GM12878 (cell line): ENCODE results near the gene CLASP2. TPM values are rescaled to one million over a fixed set of nuclear protein-coding genes. Genes with fewer than 3 reads are reported as not detected.

Source experiments
- ATAC-seq: fragments of 200-7000 bp; cut with Tn5 transposase; 3 replicates; pipeline ENCODE4 v1.9.1; 2020; ENCODE audit warnings: mild to moderate bottlenecking, moderate library complexity
- BruUV-seq: library from RNA; stranded (reverse); fragments of 400-500 nt; replicated peaks from 2 replicates; lab custom pipeline; 2021; lab: Mats Ljungman, UMichigan
- CTCF ChIA-PET: fragments of 300-600 bp; sonication (Branson Sonifier 250); formaldehyde crosslinking; extraction: SDS; loops from one replicate; lab custom pipeline; 2021; ENCODE audit warnings: inconsistent platforms; lab: Yijun Ruan, JAX
- POLR2A ChIA-PET: fragments of 350-600 bp; formaldehyde crosslinking; extraction: SDS; loops from one replicate; lab custom pipeline; 2021; ENCODE audit warnings: inconsistent platforms; lab: Charles Lee
- RAD21 ChIA-PET: fragments of 300-600 bp; sonication (Branson Sonifier 250); formaldehyde crosslinking; loops from one replicate; lab custom pipeline; 2023; ENCODE audit warnings: antibody characterized with exemption; ENCODE audit not compliant: unreplicated experiment; lab: Charles Lee
- SMC1A ChIA-PET: fragments of 300-600 bp; sonication (Branson Sonifier 250); formaldehyde crosslinking; loops from one replicate; lab custom pipeline; 2023; ENCODE audit not compliant: unreplicated experiment, uncharacterized antibody; lab: Charles Lee
- DNase-seq: peaks from one replicate; pipeline ENCODE4 v3.0.0-alpha.2; 2011; ENCODE audit warnings: low read depth, low spot score
- FAIRE-seq: peaks from 3 replicates; lab custom pipeline; 2011; peaks lifted over from hg19 to GRCh38; lab: Jason Lieb, UNC
- H2AFZ ChIP-seq: 2 replicates; pipeline ENCODE4 v1.6.0; 2011; ENCODE audit warnings: low read depth, low read length, control low read depth; ENCODE audit not compliant: control insufficient read depth
- H3K27ac ChIP-seq: 2 replicates; pipeline ENCODE4 v1.5.1; 2011; ENCODE audit warnings: control low read depth; ENCODE audit not compliant: control insufficient read depth, insufficient read depth
- H3K27me3 ChIP-seq, 2 experiments: replicated peaks in 1 of 2; 2 replicates each; pipeline versions ENCODE4 v1.6.0 to v1.6.1; 2011; ENCODE audit warnings: low read length in 1 of 2; ENCODE audit not compliant: control insufficient read depth in 2 of 2, insufficient read depth in 2 of 2
- H3K36me3 ChIP-seq, 2 experiments: 2 replicates each; pipeline ENCODE4 v1.5.1; 2011; ENCODE audit warnings: low read length in 1 of 2; ENCODE audit not compliant: control insufficient read depth in 2 of 2, insufficient read depth in 2 of 2
- H3K4me1 ChIP-seq: 2 replicates; pipeline ENCODE4 v1.6.1; 2011; ENCODE audit warnings: mild to moderate bottlenecking, low read length, moderate library complexity, mixed read lengths; ENCODE audit not compliant: control insufficient read depth, insufficient read depth
- H3K4me2 ChIP-seq: 2 replicates; pipeline ENCODE4 v1.6.0; 2011; ENCODE audit warnings: control low read depth; ENCODE audit not compliant: control insufficient read depth, insufficient read depth
- H3K4me3 ChIP-seq: fragments of 200-600 bp; sonication (generic); 2 replicates; pipeline ENCODE4 v1.5.1; 2016
- H3K79me2 ChIP-seq: 2 replicates; pipeline ENCODE4 v1.6.0; 2011; ENCODE audit warnings: low read length; ENCODE audit not compliant: control insufficient read depth, insufficient read depth
- H3K9ac ChIP-seq: 2 replicates; pipeline ENCODE4 v1.8.0; 2011; ENCODE audit warnings: low read length, control low read depth, mixed read lengths; ENCODE audit not compliant: control insufficient read depth, insufficient read depth
- H3K9me3 ChIP-seq: replicated peaks from 3 replicates; pipeline ENCODE4 v1.5.1; 2011; ENCODE audit warnings: mild to moderate bottlenecking, low read length; ENCODE audit not compliant: control insufficient read depth, insufficient read depth
- H4K20me1 ChIP-seq: 2 replicates; pipeline ENCODE4 v1.6.0; 2011; ENCODE audit not compliant: control insufficient read depth, insufficient read depth
- BCL11A ChIP-seq: IDR thresholded peaks from 2 replicates; pipeline ENCODE4 v1.6.1; 2011; ENCODE audit warnings: low read depth, low read length
- BRCA1 ChIP-seq: IDR thresholded peaks from 2 replicates; pipeline ENCODE4 v1.6.1; 2011; ENCODE audit warnings: low read depth, low read length, improper control_type of control experiment
- CHD1 ChIP-seq: IDR thresholded peaks from 2 replicates; pipeline ENCODE4 v1.6.1; 2012; ENCODE audit warnings: low read depth, low read length, improper control_type of control experiment
- CHD4 ChIP-seq: fragments of 200-600 bp; sonication (generic); IDR thresholded peaks from 2 replicates; pipeline ENCODE4 v1.6.1; 2016; ENCODE audit warnings: mild to moderate bottlenecking
- DPF2 ChIP-seq: fragments of 450-650 bp; IDR thresholded peaks from 2 replicates; pipeline ENCODE4 v1.6.1; 2017; ENCODE audit warnings: mild to moderate bottlenecking
- EED ChIP-seq: sonication (generic); IDR thresholded peaks from 2 replicates; pipeline ENCODE4 v1.6.1; 2016; ENCODE audit warnings: antibody characterized with exemption, low read depth
- ESRRA ChIP-seq: IDR thresholded peaks from 2 replicates; pipeline ENCODE4 v1.6.1; 2012; ENCODE audit warnings: mild to moderate bottlenecking, low read length, improper control_type of control experiment
- KLF5 ChIP-seq: fragments of 450-650 bp; IDR thresholded peaks from 2 replicates; pipeline ENCODE4 v1.6.1; 2014; ENCODE audit warnings: mild to moderate bottlenecking; ENCODE audit not compliant: partially characterized antibody
- NR2C2 ChIP-seq: IDR thresholded peaks from 2 replicates; pipeline ENCODE4 v1.6.1; 2011; ENCODE audit warnings: borderline replicate concordance, low read depth; ENCODE audit not compliant: control insufficient read depth, insufficient read length
- NR2F1 ChIP-seq: fragments of 450-650 bp; conservative IDR thresholded peaks from 2 replicates; pipeline ENCODE4 v1.6.1; 2017; ENCODE audit warnings: mild to moderate bottlenecking
- PAX5 ChIP-seq: IDR thresholded peaks from 2 replicates; pipeline ENCODE4 v1.6.1; 2011; ENCODE audit warnings: low read depth, low read length, borderline replicate concordance
- YBX1 ChIP-seq: fragments of 450-650 bp; IDR thresholded peaks from 2 replicates; pipeline ENCODE4 v1.6.1; 2016; ENCODE audit warnings: antibody characterized with exemption
- WGBS: methylation state at CpG from one replicate; pipeline ENCODE4 v1.1.6; 2016; ENCODE audit warnings: low lambda C conversion rate; ENCODE audit not compliant: insufficient replicate concordance, insufficient coverage; ENCODE audit errors: missing lambda C conversion rate; 5-methylcytosine and 5-hydroxymethylcytosine counted together
- in situ Hi-C: fragments of 300-500 bp; cut with MboI; formaldehyde crosslinking; loops from 9 replicates; pipeline ENCODE4 v1.14.3; 2018; ENCODE audit warnings: mixed read lengths
- intact Hi-C: fragments of 100-400 bp; cut with micrococcal nuclease; formaldehyde crosslinking; loops from one replicate; pipeline ENCODE4 v1.14.2; 2022; ENCODE audit not compliant: unreplicated experiment
- polyA plus RNA-seq, 11 experiments: library from polyadenylated mRNA; depleted of rRNA in 4 of 11; unstranded in 6 of 11; stranded (reverse) in 5 of 11; fragments of >200 nt; fragmentation: Nextera tagmentation in 4 of 11; fragmentation: Illumina TruSeq in 1 of 11; extraction: Ambion mirVana in 4 of 11; extraction: Trizol in 1 of 11; gene quantifications; 1 replicate in 1 of 11; 2 replicates in 10 of 11; pipeline versions ENCODE4 v1.2.1 to v1.2.3, GENCODE V29; 2011 to 2016; ENCODE audit warnings: inconsistent platforms in 2 of 11, missing spikeins in 2 of 11, low read depth in 1 of 11
- total RNA-seq, 4 experiments: library from RNA; depleted of rRNA in 3 of 4; stranded (reverse); fragments of >200 nt in 3 of 4; fragmentation: Illumina TruSeq in 1 of 4; extraction: Trizol in 1 of 4; gene quantifications; 2 replicates each; pipeline versions ENCODE4 v1.2.1 to v1.2.3, GENCODE V29; 2013 to 2021
- TF ChIP-seq, protein P1 (sequence below): fragments of 450-650 bp; IDR thresholded peaks from 2 replicates; pipeline ENCODE4 v1.6.1; 2017; ENCODE audit warnings: mild to moderate bottlenecking, low read depth, inconsistent platforms; ENCODE audit not compliant: poor library complexity, severe bottlenecking
- TF ChIP-seq, protein P2 (sequence below): fragments of 450-650 bp; IDR thresholded peaks from 2 replicates; pipeline ENCODE4 v1.6.1; 2017; ENCODE audit warnings: mild to moderate bottlenecking

Gene CLASP2
- total and polyA plus RNA-seq, 10 of the 15 experiments (the other 5 are each of a cell fraction or from before 2014, with no cell fraction given) = 4.0 to 38.3 (median 26.8) TPM

DNA sequence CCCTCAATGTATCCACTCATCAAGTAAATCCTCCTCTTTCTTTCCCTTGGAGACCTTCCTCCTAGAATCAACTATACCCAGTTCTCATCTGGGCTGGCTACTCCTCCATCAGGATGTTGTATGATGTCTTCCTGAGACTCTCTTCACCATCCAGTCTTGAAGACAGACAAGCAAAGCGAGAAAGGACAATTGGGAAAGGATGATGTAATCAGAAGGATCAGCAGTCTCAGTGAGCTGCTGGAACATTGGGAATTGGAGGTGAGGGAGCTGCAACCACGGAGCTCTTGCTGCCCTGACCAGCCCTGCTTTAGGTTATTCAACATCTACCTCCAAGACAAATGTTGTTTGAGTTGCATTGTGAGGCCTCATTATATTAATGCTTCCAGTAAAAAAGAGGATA lies 229.8 kb downstream of the CLASP2 start:
- no peaks in the 10 kb centered on the region for H4K20me1 ChIP-seq
- H3K36me3 ChIP-seq = no peaks in the 10 kb centered on the region
- no peak overlapping the region for H3K4me3 ChIP-seq
- no peaks in the 10 kb centered on the region for H3K9me3 ChIP-seq
- H3K27me3 ChIP-seq = no peaks in the 10 kb centered on the region
- peaks cover 5% of the 10 kb centered on the region; the same call in 1 of the 2 replicates for H3K4me1 ChIP-seq
- FAIRE-seq (no peak), ATAC-seq (no peak), DNase-seq (no peak)
- intact Hi-C loops = no loop called here
- H3K4me2 ChIP-seq = no peak overlapping the region
- 94% methylated on average over 2 of the region's 2 CpGs for WGBS
- RAD21 ChIA-PET = no interaction called here
- no peak overlapping the region for H2AFZ ChIP-seq
- BruUV-seq = no TSS peak
- no peak overlapping the region for H3K27ac ChIP-seq
- H3K79me2 ChIP-seq = no peaks in the 10 kb centered on the region
- in situ Hi-C loops = no loop called here
- TF ChIP-seq, protein P1, sequence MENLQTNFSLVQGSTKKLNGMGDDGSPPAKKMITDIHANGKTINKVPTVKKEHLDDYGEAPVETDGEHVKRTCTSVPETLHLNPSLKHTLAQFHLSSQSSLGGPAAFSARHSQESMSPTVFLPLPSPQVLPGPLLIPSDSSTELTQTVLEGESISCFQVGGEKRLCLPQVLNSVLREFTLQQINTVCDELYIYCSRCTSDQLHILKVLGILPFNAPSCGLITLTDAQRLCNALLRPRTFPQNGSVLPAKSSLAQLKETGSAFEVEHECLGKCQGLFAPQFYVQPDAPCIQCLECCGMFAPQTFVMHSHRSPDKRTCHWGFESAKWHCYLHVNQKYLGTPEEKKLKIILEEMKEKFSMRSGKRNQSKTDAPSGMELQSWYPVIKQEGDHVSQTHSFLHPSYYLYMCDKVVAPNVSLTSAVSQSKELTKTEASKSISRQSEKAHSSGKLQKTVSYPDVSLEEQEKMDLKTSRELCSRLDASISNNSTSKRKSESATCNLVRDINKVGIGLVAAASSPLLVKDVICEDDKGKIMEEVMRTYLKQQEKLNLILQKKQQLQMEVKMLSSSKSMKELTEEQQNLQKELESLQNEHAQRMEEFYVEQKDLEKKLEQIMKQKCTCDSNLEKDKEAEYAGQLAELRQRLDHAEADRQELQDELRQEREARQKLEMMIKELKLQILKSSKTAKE = no peak
- TF ChIP-seq PAX5 (no peak), BRCA1 (no peak), EED (no peak), ESRRA (no peak), CHD1 (no peak), DPF2 (no peak), NR2C2 (no peak), BCL11A (no peak), YBX1 (no peak), NR2F1 (no peak), KLF5 (no peak), CHD4 (no peak)
- TF ChIP-seq, protein P2, sequence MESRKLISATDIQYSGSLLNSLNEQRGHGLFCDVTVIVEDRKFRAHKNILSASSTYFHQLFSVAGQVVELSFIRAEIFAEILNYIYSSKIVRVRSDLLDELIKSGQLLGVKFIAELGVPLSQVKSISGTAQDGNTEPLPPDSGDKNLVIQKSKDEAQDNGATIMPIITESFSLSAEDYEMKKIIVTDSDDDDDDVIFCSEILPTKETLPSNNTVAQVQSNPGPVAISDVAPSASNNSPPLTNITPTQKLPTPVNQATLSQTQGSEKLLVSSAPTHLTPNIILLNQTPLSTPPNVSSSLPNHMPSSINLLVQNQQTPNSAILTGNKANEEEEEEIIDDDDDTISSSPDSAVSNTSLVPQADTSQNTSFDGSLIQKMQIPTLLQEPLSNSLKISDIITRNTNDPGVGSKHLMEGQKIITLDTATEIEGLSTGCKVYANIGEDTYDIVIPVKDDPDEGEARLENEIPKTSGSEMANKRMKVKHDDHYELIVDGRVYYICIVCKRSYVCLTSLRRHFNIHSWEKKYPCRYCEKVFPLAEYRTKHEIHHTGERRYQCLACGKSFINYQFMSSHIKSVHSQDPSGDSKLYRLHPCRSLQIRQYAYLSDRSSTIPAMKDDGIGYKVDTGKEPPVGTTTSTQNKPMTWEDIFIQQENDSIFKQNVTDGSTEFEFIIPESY = no peak
- SMC1A ChIA-PET = interaction anchor here (1.4 kb wide), 1 partner anchor 8 kb away, joined by 4 read pairs; no protein-coding TSS in a partner anchor
- POLR2A ChIA-PET = no interaction called here
- CTCF ChIA-PET = no interaction called here
- no peak overlapping the region for H3K9ac ChIP-seq
